Medulla oblongata (tissue), 1 donor: ENCODE data around the gene GPR156.

Experiments used
- DNase-seq: peaks from one replicate; pipeline ENCODE4 v3.0.0-alpha.2; 2015; ENCODE audit errors: extremely low spot score

GPR156 gene

GRCh38 chr3:120125992-120126391, 159.0 kb downstream of the GPR156 start:
- DNase-seq: no peak

GRCh38 chr3:120119846-120120510, 165.0 kb downstream of the GPR156 start:
- DNase-seq: no peak
